ENCODE data around the gene SYCP2L.

SYCP2L gene

DNA sequence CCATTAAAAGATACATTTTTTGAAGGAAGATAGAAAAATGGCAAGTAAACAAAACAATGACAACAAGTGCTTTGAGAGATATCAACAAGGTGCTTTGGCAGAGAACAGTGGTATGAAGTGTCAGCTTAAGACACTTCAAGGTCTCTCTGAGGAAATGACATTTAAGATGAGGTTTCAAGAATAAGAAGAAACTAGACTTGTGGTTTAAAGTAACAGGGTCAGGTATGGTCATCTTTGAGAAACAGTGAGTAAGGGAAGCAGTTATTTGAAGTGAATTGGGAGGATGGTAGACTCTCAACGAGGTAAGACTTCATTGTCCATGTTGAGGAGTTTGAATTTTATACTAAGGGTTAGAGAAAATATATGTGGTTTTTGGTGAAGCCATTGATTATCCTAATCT is 77.8 kb downstream of the SYCP2L start:
- H3K36me3 ChIP-seq (ENCODE audit: control insufficient read depth, low read length): no peaks in the 10 kb centered on the region
- TF ChIP-seq, protein P1, sequence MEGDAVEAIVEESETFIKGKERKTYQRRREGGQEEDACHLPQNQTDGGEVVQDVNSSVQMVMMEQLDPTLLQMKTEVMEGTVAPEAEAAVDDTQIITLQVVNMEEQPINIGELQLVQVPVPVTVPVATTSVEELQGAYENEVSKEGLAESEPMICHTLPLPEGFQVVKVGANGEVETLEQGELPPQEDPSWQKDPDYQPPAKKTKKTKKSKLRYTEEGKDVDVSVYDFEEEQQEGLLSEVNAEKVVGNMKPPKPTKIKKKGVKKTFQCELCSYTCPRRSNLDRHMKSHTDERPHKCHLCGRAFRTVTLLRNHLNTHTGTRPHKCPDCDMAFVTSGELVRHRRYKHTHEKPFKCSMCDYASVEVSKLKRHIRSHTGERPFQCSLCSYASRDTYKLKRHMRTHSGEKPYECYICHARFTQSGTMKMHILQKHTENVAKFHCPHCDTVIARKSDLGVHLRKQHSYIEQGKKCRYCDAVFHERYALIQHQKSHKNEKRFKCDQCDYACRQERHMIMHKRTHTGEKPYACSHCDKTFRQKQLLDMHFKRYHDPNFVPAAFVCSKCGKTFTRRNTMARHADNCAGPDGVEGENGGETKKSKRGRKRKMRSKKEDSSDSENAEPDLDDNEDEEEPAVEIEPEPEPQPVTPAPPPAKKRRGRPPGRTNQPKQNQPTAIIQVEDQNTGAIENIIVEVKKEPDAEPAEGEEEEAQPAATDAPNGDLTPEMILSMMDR (IDR thresholded peaks at IDR 0.05; ENCODE audit: low read depth, low read length, poor library complexity, severe bottlenecking): no peak
- no peak for TF ChIP-seq EZH2phosphoT487 (IDR thresholded peaks at IDR 0.05; ENCODE audit: borderline replicate concordance, low read length)
- H3K9me2 ChIP-seq (replicated peaks; ENCODE audit: control insufficient read depth, low read length): no peaks in the 10 kb centered on the region
- no peaks in the 10 kb centered on the region for H3K4me1 ChIP-seq (ENCODE audit: control insufficient read depth, low read length)
- H3K27me3 ChIP-seq (ENCODE audit: control insufficient read depth, low read length): peaks cover 2% of the 10 kb centered on the region; the same call in 1 of the 2 replicates
- no peaks in the 10 kb centered on the region for H3K79me2 ChIP-seq (ENCODE audit: control insufficient read depth, low read length)
- no peaks in the 10 kb centered on the region for H3F3A ChIP-seq (ENCODE audit: control insufficient read depth, insufficient read depth)
- no peaks in the 10 kb centered on the region for H4K20me1 ChIP-seq (ENCODE audit: control insufficient read depth, insufficient read depth, low read depth, low read length)
- no peaks in the 10 kb centered on the region; the same call in 1 of the 2 replicates for H3K9me3 ChIP-seq (ENCODE audit: control insufficient read depth, insufficient read depth, low read length)
- no peak overlapping the region for H3K27ac ChIP-seq (ENCODE audit: low read depth, low read length)
- H3K4me3 ChIP-seq (ENCODE audit: low read length): no peak overlapping the region
- H3K4me2 ChIP-seq (ENCODE audit: low read length): no peak overlapping the region

DNA sequence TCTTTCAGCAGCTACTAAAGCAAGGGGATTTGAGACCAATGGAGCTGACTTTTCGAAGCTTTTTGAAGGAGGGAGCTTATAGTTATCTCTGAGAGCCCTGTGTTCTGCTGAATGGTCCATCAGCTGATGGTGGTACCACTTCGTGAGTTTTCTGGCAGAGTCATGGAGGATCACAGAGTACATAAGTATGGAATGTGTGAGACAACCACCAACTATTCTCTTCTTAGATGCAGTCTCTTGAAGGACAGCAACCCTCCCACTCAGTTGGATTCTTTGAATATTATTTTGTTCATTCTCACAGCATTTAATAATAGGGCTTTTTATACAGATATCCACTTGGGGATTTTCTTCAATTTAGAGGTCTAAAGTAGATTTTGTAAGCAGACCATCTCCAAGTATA is 81.9 kb downstream of the SYCP2L start:
- Histone ChIP-seq H3K79me2 (ENCODE audit: control insufficient read depth, low read length) (no peaks in the 10 kb centered on the region), H3K4me2 (ENCODE audit: low read length) (no peak overlapping the region), H4K20me1 (ENCODE audit: control insufficient read depth, insufficient read depth, low read depth, low read length) (no peaks in the 10 kb centered on the region), H3K4me1 (ENCODE audit: control insufficient read depth, low read length) (no peaks in the 10 kb centered on the region), H3K4me3 (ENCODE audit: low read length) (no peak overlapping the region), H3K27me3 (ENCODE audit: control insufficient read depth, low read length) (peaks cover 3% of the 10 kb centered on the region), H3K36me3 (ENCODE audit: control insufficient read depth, low read length) (no peaks in the 10 kb centered on the region), H3K9me3 (ENCODE audit: control insufficient read depth, insufficient read depth, low read length) (no peaks in the 10 kb centered on the region; the same call in 1 of the 2 replicates), H3K9me2 (replicated peaks; ENCODE audit: control insufficient read depth, low read length) (no peaks in the 10 kb centered on the region), H3K27ac (ENCODE audit: low read depth, low read length) (no peak overlapping the region), H3F3A (ENCODE audit: control insufficient read depth, insufficient read depth) (no peaks in the 10 kb centered on the region)
- no peak for TF ChIP-seq EZH2phosphoT487 (IDR thresholded peaks at IDR 0.05; ENCODE audit: borderline replicate concordance, low read length)
- TF ChIP-seq, protein P1 (IDR thresholded peaks at IDR 0.05; ENCODE audit: low read depth, low read length, poor library complexity, severe bottlenecking): no peak

DNA sequence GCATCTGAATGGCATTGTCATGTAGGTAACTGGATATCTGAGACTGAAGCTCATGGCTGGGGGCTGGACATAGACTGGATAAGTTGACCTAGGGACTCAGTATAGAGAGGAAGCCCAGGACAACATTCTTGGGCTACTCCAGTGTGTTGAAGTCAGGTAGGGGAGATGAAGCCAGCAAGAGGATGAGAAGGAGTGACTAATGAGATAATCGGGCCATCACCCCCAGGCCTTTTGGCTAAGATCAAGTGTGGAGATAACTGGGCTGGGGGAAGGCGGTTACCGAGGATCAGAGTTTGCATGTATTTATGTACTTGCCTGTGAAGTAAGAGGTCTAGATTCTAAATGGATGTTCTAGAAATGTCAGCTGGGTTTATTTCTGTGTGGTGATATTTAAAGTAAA is 83.9 kb downstream of the SYCP2L start:
- Histone ChIP-seq H3K4me3 (ENCODE audit: low read length) (no peak overlapping the region), H3K4me1 (ENCODE audit: control insufficient read depth, low read length) (no peaks in the 10 kb centered on the region)

More for the DNA sequence above, 83.9 kb downstream of the SYCP2L start:
- no peaks in the 10 kb centered on the region for H3K79me2 ChIP-seq (ENCODE audit: control insufficient read depth, low read length)
- no peak overlapping the region for H3K4me2 ChIP-seq (ENCODE audit: low read length)
- H3K9me3 ChIP-seq (ENCODE audit: control insufficient read depth, insufficient read depth, low read length): no peaks in the 10 kb centered on the region
- H3K9me2 ChIP-seq (replicated peaks; ENCODE audit: control insufficient read depth, low read length): no peaks in the 10 kb centered on the region
- TF ChIP-seq EZH2phosphoT487 (IDR thresholded peaks at IDR 0.05; ENCODE audit: borderline replicate concordance, low read length): no peak
- TF ChIP-seq, protein P1 (IDR thresholded peaks at IDR 0.05; ENCODE audit: low read depth, low read length, poor library complexity, severe bottlenecking): no peak
- H3F3A ChIP-seq (ENCODE audit: control insufficient read depth, insufficient read depth): no peaks in the 10 kb centered on the region
- H3K27me3 ChIP-seq (ENCODE audit: control insufficient read depth, low read length): peaks cover 3% of the 10 kb centered on the region
- no peak overlapping the region for H3K27ac ChIP-seq (ENCODE audit: low read depth, low read length)
- no peaks in the 10 kb centered on the region for H3K36me3 ChIP-seq (ENCODE audit: control insufficient read depth, low read length)
- no peaks in the 10 kb centered on the region for H4K20me1 ChIP-seq (ENCODE audit: control insufficient read depth, insufficient read depth, low read depth, low read length)
